Vagina (tissue), 2 donors: Measurements from ENCODE around the gene SEC11A. TPM values are rescaled to one million over a fixed set of nuclear protein-coding genes. Genes with fewer than 3 reads are reported as not detected.
"Not testable (repeated sequence)": the region's sequence is repeated elsewhere in the genome, so short reads cannot be mapped to it uniquely, and the experiment has no call there.

Experiments
- DNase-seq, 2 donors: peaks; one replicate each; pipeline ENCODE4 v3.0.0-alpha.2; 2017; ENCODE audit errors: extremely low spot score in 2 of 2
- H3K27ac ChIP-seq: fragments of 200-600 bp; sonication (generic); one replicate; pipeline ENCODE4 v1.5.1; 2019
- H3K27me3 ChIP-seq: fragments of 200-600 bp; sonication (generic); one replicate; pipeline ENCODE4 v1.5.1; 2019
- H3K36me3 ChIP-seq, 2 donors: fragments of 200-600 bp; sonication (generic); one replicate each; pipeline ENCODE4 v1.5.1; 2017 to 2019
- H3K4me1 ChIP-seq: fragments of 200-600 bp; sonication (generic); one replicate; pipeline ENCODE4 v1.5.1; 2019
- H3K4me3 ChIP-seq, 2 donors: fragments of 200-600 bp; sonication (generic); 1 replicate in 1 of 2; 2 replicates in 1 of 2; pipeline ENCODE4 v1.5.1; 2016 to 2019
- H3K9me3 ChIP-seq: fragments of 200-600 bp; sonication (generic); one replicate; pipeline ENCODE4 v1.5.1; 2019
- POLR2A ChIP-seq, 2 donors: fragments of 450-650 bp; IDR thresholded peaks; one replicate each; pipeline ENCODE4 v1.6.1; 2017; ENCODE audit warnings: antibody characterized with exemption in 2 of 2, mild to moderate bottlenecking in 2 of 2, moderate library complexity in 2 of 2
- POLR2AphosphoS5 ChIP-seq, 2 donors: sonication (generic); formaldehyde crosslinking; IDR thresholded peaks; one replicate each; pipeline ENCODE4 v1.9.0; 2017; ENCODE audit warnings: antibody characterized with exemption in 2 of 2, mild to moderate bottlenecking in 2 of 2, low read depth in 1 of 2; ENCODE audit not compliant: insufficient read depth in 1 of 2
- intact Hi-C: fragments of 100-400 bp; cut with DNase I; formaldehyde crosslinking; loops from one replicate; pipeline ENCODE4 v1.15.1; 2023
- total RNA-seq: library from RNA; depleted of rRNA; stranded (reverse); fragments of >200 nt; gene quantifications from one replicate; pipeline ENCODE4 v1.2.3, GENCODE V29; 2016
- TF ChIP-seq, protein P1 (sequence below), 3 experiments: fragments of 450-650 bp in 2 of 3; fragments of 200-600 bp in 1 of 3; sonication (generic) in 1 of 3; IDR thresholded peaks; one replicate each; pipeline ENCODE4 v1.5.1; 2017 to 2019; ENCODE audit warnings: antibody characterized with exemption in 3 of 3, mild to moderate bottlenecking in 2 of 3, moderate library complexity in 2 of 3

The SEC11A gene
- total RNA-seq, 1 donor from 2014 or later: 99.2 TPM

DNA sequence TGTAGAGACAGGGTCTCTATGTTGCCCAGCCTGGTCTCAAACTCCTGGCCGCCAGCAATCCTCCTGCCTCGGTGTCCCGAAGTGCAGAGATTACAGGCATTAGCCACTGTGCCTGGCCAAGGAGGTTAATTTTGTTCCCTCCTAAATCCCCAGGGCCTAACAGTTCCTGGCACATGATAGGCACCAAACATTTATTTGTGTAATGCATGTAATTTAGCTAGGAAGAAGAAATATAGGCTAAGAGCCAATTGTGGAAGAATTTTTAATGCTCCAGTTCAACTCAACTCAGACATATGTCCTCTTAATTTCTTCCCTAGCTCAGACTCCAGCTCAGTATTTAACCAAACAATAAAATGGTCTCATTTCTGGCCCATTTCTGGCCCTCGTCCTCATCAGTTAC, 24.8 kb upstream of the SEC11A start:
- intact Hi-C loops: loop anchor here (10.0 kb wide), 1 partner anchor 86 kb away; the partner anchor contains the start of genes NMB and WDR73
- no peak overlapping the region for H3K27ac ChIP-seq
- no peak for DNase-seq
- H3K36me3 ChIP-seq: no peaks in the 10 kb centered on the region
- H3K27me3 ChIP-seq: no peaks in the 10 kb centered on the region
- TF ChIP-seq, protein P1, sequence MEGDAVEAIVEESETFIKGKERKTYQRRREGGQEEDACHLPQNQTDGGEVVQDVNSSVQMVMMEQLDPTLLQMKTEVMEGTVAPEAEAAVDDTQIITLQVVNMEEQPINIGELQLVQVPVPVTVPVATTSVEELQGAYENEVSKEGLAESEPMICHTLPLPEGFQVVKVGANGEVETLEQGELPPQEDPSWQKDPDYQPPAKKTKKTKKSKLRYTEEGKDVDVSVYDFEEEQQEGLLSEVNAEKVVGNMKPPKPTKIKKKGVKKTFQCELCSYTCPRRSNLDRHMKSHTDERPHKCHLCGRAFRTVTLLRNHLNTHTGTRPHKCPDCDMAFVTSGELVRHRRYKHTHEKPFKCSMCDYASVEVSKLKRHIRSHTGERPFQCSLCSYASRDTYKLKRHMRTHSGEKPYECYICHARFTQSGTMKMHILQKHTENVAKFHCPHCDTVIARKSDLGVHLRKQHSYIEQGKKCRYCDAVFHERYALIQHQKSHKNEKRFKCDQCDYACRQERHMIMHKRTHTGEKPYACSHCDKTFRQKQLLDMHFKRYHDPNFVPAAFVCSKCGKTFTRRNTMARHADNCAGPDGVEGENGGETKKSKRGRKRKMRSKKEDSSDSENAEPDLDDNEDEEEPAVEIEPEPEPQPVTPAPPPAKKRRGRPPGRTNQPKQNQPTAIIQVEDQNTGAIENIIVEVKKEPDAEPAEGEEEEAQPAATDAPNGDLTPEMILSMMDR (IDR thresholded peaks at IDR 0.05): no peak
- no peak for TF ChIP-seq POLR2AphosphoS5 (IDR thresholded peaks at IDR 0.05; ENCODE audit: insufficient read depth in 1 of 2, low read depth in 1 of 2)
- TF ChIP-seq POLR2A (IDR thresholded peaks at IDR 0.05): no peak
- no peaks in the 10 kb centered on the region for H3K9me3 ChIP-seq
- no peak overlapping the region for H3K4me3 ChIP-seq
- no peaks in the 10 kb centered on the region for H3K4me1 ChIP-seq

DNA sequence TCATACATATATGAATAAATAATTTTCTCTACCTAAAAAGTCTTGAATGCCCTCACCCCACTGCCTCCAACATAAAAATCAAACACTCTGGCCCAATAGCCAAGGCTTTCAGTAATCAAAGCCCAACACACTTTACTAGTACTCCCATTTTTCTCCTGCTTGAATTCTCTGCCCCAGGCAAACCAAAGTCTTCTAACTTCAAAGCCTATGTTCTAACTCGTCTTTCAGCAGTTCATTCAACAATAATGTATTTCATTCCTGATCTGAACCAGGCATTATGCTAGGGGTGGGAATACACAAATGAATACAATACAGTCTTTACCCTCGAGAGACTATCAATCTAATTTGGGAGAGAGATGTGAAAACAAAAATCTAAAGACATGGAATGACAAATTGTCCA, 21.1 kb upstream of the SEC11A start:
- H3K27ac ChIP-seq: no peak overlapping the region
- intact Hi-C loops: no loop called here
- no peaks in the 10 kb centered on the region for H3K36me3 ChIP-seq
- H3K4me3 ChIP-seq: no peak overlapping the region
- no peak for TF ChIP-seq POLR2A (IDR thresholded peaks at IDR 0.05)
- TF ChIP-seq, protein P1 (IDR thresholded peaks at IDR 0.05): no peak
- no peak for TF ChIP-seq POLR2AphosphoS5 (IDR thresholded peaks at IDR 0.05; ENCODE audit: insufficient read depth in 1 of 2, low read depth in 1 of 2)
- H3K4me1 ChIP-seq: no peaks in the 10 kb centered on the region
- no peaks in the 10 kb centered on the region for H3K27me3 ChIP-seq
- no peak for DNase-seq
- no peaks in the 10 kb centered on the region for H3K9me3 ChIP-seq

DNA sequence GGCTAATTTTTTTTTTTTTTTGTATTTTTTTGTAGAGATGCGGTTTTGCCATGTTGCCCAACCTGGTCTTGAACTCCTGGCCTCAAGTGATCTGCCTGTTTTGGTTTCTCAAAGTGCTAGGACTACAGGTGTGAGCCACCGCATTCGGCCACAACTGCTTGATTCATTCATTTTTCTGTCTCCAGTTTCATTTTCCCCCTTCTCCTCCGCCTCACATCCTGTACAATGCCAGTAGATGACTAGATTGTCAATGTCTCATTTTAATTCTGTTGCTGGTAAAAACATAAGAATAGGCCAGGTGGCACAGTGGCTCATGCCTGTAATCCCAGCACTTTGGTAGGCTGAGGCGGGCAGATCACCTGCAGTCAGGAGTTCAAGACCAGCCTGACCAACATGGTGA, 20.4 kb upstream of the SEC11A start:
- DNase-seq: no peak
- no peak overlapping the region for H3K4me3 ChIP-seq
- no peaks in the 10 kb centered on the region for H3K36me3 ChIP-seq
- TF ChIP-seq POLR2A (IDR thresholded peaks at IDR 0.05) (no peak), POLR2AphosphoS5 (IDR thresholded peaks at IDR 0.05; ENCODE audit: insufficient read depth in 1 of 2, low read depth in 1 of 2) (no peak)
- TF ChIP-seq, protein P1 (IDR thresholded peaks at IDR 0.05): no peak
- no peaks in the 10 kb centered on the region for H3K9me3 ChIP-seq
- no peak overlapping the region for H3K27ac ChIP-seq
- intact Hi-C loops: no loop called here
- H3K27me3 ChIP-seq: no peaks in the 10 kb centered on the region
- no peaks in the 10 kb centered on the region for H3K4me1 ChIP-seq

DNA sequence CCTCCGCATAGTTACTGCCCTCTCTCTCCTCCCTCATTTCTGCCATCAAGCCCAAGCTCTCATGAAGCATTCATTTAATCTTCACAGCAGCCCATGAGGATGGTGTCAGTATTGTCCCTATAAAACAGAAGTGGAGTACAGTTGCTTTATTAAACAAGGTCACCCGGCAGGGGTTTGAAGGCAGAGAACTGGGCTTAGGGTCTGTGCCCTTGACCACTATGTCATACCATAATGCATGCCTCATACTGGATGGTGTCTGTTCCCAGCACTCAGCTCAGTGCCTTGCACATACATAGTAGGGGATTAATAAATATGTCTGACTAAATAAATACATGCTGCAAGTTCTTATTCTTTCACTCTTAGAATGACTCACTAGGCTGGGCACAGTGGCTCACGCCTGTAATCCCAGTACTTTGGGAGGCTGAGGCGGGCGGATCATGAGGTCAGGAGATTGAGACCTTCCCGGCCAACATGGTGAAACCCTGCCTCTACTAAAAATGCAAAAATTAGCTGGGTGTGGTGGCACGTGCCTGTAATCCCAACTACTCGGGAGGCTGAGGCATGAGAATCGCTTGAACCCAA, 19.6 kb upstream of the SEC11A start:
- H3K36me3 ChIP-seq, H3K9me3 ChIP-seq, H3K27ac ChIP-seq, H3K4me1 ChIP-seq, intact Hi-C loops, H3K27me3 ChIP-seq, DNase-seq: not testable (repeated sequence)
- H3K4me3 ChIP-seq: peak overlapping the region in 1 of 2 donors; percentile 25

DNA sequence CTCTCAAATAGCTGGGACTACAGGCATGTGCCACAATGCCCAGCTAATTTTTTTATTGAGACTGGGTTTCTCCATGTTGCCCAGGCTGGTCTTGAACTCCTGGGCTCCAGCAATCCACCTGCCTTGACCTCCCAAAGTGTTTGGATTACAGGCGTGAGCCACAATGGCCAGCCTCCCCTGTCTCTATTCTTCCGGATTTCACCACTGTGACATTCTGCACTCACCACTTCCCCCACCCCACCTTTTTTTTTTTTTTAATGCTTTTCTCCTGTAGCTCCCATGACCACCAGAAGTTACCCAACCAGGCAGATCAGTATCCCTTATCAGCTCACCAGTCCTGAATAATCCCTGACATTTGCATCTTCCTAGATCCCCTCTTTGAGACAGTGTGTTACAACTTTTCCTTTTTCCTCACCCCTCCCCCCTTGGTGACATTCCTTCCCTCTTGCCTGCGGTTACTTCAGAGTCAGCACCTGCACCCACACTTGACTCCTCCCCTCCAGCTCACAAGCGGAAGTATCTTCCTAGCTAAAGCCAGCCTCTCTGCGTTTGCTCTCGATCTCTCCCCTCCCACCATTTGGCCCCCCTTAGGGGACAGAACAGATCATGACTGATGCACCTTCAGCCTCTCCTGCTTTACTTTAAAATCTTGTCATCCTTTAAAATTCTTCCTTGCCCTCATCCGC, 19.0 kb upstream of the SEC11A start:
- H3K27ac ChIP-seq: no peak overlapping the region
- H3K9me3 ChIP-seq: no peaks in the 10 kb centered on the region
- no peak for TF ChIP-seq POLR2AphosphoS5 (IDR thresholded peaks at IDR 0.05; ENCODE audit: insufficient read depth in 1 of 2, low read depth in 1 of 2)
- TF ChIP-seq, protein P1 (IDR thresholded peaks at IDR 0.05): no peak
- no peaks in the 10 kb centered on the region for H3K27me3 ChIP-seq
- no peaks in the 10 kb centered on the region for H3K4me1 ChIP-seq
- peak overlapping the region in 1 of 2 donors; percentile 25 for H3K4me3 ChIP-seq
- DNase-seq: no peak
- no peaks in the 10 kb centered on the region for H3K36me3 ChIP-seq
- intact Hi-C loops: no loop called here
